SK-N-SH treated with all-trans-retinoic acid at 6 μM for 48 hours (cell line): ENCODE results near the gene ADAM8.
A peak's percentile ranks its signal among the peaks of the same experiment; 100 is the strongest.

Source experiments
- ATAC-seq: fragments of 200-7000 bp; cut with Tn5 transposase; 3 replicates; pipeline ENCODE4 v1.9.1; 2020; ENCODE audit warnings: mild to moderate bottlenecking, moderate library complexity
- ARNTL ChIP-seq: fragments of 450-650 bp; formaldehyde crosslinking; IDR thresholded peaks from 2 replicates; pipeline ENCODE4 v1.5.0; 2020; ENCODE audit warnings: low read depth, mild to moderate bottlenecking, moderate library complexity, borderline replicate concordance
- BACH2 ChIP-seq: fragments of 250-450 bp; sonication (Bioruptor Pico); IDR thresholded peaks from 2 replicates; pipeline ENCODE4 v1.9.0; 2021; ENCODE audit warnings: mild to moderate bottlenecking, borderline replicate concordance
- CREB5 ChIP-seq: fragments of 250-450 bp; sonication (Bioruptor Pico); IDR thresholded peaks from 2 replicates; pipeline ENCODE4 v1.5.1; 2020; ENCODE audit warnings: low read depth, mild to moderate bottlenecking, moderate library complexity
- CSDC2 ChIP-seq: fragments of 250-450 bp; sonication (Bioruptor Pico); IDR thresholded peaks from 2 replicates; pipeline ENCODE4 v1.5.0; 2020; ENCODE audit warnings: mild to moderate bottlenecking, moderate library complexity
- CSRNP3 ChIP-seq: fragments of 250-450 bp; sonication (Bioruptor Pico); IDR thresholded peaks from 2 replicates; pipeline ENCODE4 v1.5.1; 2021; ENCODE audit warnings: mild to moderate bottlenecking, moderate library complexity
- ISL1 ChIP-seq: fragments of 250-450 bp; sonication (Bioruptor Pico); IDR thresholded peaks from 2 replicates; pipeline ENCODE4 v2.1.2; 2022; ENCODE audit warnings: mild to moderate bottlenecking, moderate library complexity
- OSR1 ChIP-seq: fragments of 250-450 bp; sonication (Bioruptor Pico); IDR thresholded peaks from 2 replicates; pipeline ENCODE4 v1.8.0; 2022; ENCODE audit warnings: moderate library complexity, mild to moderate bottlenecking, inconsistent platforms
- PATZ1 ChIP-seq: fragments of 250-450 bp; sonication (Bioruptor Pico); IDR thresholded peaks from 2 replicates; pipeline ENCODE4 v1.8.0; 2020; ENCODE audit warnings: mild to moderate bottlenecking, moderate library complexity, borderline replicate concordance
- POU6F1 ChIP-seq: fragments of 250-450 bp; sonication (Bioruptor Pico); IDR thresholded peaks from 2 replicates; pipeline ENCODE4 v1.8.0; 2021; ENCODE audit warnings: low read depth, mild to moderate bottlenecking, moderate library complexity, borderline replicate concordance
- PPARA ChIP-seq: fragments of 250-450 bp; sonication (Bioruptor Pico); IDR thresholded peaks from 2 replicates; pipeline ENCODE4 v1.5.0; 2020; ENCODE audit warnings: mild to moderate bottlenecking, borderline replicate concordance
- RARB ChIP-seq: fragments of 250-450 bp; sonication (Bioruptor Pico); IDR thresholded peaks from 2 replicates; pipeline ENCODE4 v1.8.0; 2021; ENCODE audit warnings: mild to moderate bottlenecking, moderate library complexity
- SNAI2 ChIP-seq: fragments of 250-450 bp; sonication (Bioruptor Pico); IDR thresholded peaks from 2 replicates; pipeline ENCODE4 v1.5.0; 2020; ENCODE audit warnings: mild to moderate bottlenecking, moderate library complexity
- TCF4 ChIP-seq: fragments of 250-450 bp; sonication (Bioruptor Pico); IDR thresholded peaks from 2 replicates; pipeline ENCODE4 v1.8.0; 2021; ENCODE audit warnings: mild to moderate bottlenecking, moderate library complexity, borderline replicate concordance
- TOX ChIP-seq: fragments of 250-450 bp; sonication (Bioruptor Pico); IDR thresholded peaks from 2 replicates; pipeline ENCODE4 v1.8.0; 2021; ENCODE audit warnings: mild to moderate bottlenecking, moderate library complexity, borderline replicate concordance
- ZFP30 ChIP-seq: fragments of 450-650 bp; formaldehyde crosslinking; IDR thresholded peaks from 2 replicates; pipeline ENCODE4 v1.5.0; 2022; ENCODE audit warnings: mild to moderate bottlenecking, moderate library complexity
- ZNF565 ChIP-seq: fragments of 450-650 bp; formaldehyde crosslinking; conservative IDR thresholded peaks from 2 replicates; pipeline ENCODE4 v1.5.0; 2020; ENCODE audit warnings: low read depth, mild to moderate bottlenecking, moderate library complexity
- ZNF70 ChIP-seq: fragments of 450-650 bp; formaldehyde crosslinking; IDR thresholded peaks from 2 replicates; pipeline ENCODE4 v1.5.0; 2020; ENCODE audit warnings: mild to moderate bottlenecking, moderate library complexity
- ZNF8 ChIP-seq: fragments of 450-650 bp; formaldehyde crosslinking; IDR thresholded peaks from 2 replicates; pipeline ENCODE4 v1.5.0; 2020; ENCODE audit warnings: mild to moderate bottlenecking, moderate library complexity
- TF ChIP-seq, protein P1 (sequence below): fragments of 250-450 bp; sonication (Bioruptor Pico); IDR thresholded peaks from 2 replicates; pipeline ENCODE4 v1.5.0; 2020; ENCODE audit warnings: mild to moderate bottlenecking, moderate library complexity

ADAM8 gene

DNA sequence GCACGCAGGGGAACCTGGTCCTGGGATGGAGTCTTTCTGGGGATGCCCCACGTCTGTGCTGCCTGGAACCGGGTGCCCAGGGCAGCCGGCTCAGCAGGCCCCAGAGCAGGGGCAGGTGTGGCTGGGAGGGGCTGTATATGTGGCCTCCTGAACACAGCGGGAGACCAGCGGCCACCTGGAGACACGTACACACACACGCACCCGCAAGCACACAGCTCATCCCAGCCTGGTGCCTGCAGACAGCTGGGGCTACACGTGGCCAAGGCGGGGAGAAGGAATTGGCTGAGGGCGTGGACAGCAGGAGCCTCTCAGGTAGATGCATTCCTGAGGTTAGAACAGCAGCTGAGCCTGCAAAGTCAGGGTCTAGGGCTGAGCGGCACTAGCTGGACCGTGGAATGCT is 14.0 kb downstream of the ADAM8 start (continued):
- no peak for TF ChIP-seq CSRNP3
- no peak for TF ChIP-seq SNAI2
- no peak for TF ChIP-seq ISL1 (CRISPR knock-in tag)

DNA sequence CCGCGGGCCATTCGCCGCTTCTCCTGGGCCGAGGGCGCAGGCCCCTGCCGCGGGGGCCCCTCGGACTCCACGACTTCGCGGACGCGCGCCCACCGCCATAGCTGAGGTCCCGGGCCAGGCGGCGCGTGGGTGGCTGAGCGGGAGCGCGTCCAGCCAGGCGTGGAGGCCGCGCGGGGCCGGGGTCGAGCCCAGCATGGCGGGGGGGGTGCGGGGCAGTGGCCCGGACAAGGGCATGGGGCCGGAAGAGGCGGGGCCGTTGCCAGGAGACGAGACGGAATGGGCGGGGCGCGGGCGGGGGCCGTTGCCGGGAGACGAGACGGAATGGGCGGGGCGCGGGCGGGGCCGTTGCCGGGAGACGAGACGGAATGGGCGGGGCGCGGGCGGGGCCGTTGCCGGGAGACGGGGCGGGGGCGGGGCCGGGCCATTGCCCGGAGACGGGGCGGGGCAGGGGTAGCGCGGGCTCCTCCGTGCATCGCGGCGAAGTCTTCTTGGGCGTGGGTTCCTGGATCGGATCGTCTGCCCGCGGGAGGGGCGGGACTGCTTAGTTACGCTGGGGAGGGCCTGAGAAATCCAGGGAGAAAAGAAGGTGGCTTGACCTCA is 14.8 kb downstream of the ADAM8 start:
- peak; percentile 44 for ATAC-seq
- TF ChIP-seq CSDC2 (no peak), ARNTL (no peak), ZFP30 (CRISPR knock-in tag) (no peak), CSRNP3 (no peak), SNAI2 (no peak), ZNF8 (CRISPR knock-in tag) (no peak), OSR1 (no peak), ZNF70 (no peak), POU6F1 (CRISPR knock-in tag) (no peak), TOX (CRISPR knock-in tag) (no peak), PATZ1 (CRISPR knock-in tag) (no peak), RARB (no peak), PPARA (CRISPR knock-in tag) (no peak), CREB5 (CRISPR knock-in tag) (no peak)
- TF ChIP-seq, protein P1, sequence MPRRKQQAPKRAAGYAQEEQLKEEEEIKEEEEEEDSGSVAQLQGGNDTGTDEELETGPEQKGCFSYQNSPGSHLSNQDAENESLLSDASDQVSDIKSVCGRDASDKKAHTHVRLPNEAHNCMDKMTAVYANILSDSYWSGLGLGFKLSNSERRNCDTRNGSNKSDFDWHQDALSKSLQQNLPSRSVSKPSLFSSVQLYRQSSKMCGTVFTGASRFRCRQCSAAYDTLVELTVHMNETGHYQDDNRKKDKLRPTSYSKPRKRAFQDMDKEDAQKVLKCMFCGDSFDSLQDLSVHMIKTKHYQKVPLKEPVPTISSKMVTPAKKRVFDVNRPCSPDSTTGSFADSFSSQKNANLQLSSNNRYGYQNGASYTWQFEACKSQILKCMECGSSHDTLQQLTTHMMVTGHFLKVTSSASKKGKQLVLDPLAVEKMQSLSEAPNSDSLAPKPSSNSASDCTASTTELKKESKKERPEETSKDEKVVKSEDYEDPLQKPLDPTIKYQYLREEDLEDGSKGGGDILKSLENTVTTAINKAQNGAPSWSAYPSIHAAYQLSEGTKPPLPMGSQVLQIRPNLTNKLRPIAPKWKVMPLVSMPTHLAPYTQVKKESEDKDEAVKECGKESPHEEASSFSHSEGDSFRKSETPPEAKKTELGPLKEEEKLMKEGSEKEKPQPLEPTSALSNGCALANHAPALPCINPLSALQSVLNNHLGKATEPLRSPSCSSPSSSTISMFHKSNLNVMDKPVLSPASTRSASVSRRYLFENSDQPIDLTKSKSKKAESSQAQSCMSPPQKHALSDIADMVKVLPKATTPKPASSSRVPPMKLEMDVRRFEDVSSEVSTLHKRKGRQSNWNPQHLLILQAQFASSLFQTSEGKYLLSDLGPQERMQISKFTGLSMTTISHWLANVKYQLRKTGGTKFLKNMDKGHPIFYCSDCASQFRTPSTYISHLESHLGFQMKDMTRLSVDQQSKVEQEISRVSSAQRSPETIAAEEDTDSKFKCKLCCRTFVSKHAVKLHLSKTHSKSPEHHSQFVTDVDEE: no peak

DNA sequence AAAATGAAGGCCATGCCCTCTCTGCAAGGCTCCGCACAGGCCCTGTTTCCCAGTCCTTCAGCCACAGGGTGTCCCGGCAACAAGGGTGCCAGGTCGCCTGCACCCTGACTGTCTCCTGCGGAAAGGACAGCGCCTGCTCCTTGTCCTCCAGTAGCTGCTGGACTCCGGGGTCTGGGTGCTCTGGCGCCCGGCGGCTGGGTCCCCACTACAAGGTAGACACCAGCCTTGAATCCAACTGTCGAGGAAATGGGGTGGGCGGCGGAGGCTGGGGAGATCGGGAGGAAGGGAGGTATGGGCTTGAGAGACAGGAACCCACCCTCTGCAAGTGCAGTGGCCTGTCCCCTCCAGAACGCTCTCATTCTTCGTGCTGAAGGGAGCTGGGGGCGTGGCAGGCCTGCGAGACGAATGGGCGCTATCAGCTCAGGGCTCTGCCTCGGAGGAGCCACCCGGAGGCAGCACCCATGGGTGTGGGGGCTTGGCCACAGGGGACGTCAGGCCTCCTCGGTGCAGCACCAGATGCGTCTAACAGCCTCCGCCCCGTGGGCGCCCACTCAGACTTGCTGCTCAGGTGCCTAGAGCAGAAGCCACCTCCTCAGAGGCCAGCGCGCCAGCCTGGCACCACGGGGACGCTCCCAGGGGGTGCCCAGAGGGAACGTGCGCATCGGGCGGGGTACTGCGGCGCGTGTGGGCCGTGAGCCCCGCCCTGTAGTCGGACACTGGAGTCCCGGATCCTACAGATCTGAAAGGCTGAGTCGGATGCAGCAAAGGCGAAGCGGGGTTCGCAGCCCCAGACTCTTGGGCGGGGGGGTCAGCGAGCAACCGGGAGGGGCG is 15.6 kb downstream of the ADAM8 start:
- ATAC-seq: peak; percentile 35
- no peak for TF ChIP-seq SNAI2
- TF ChIP-seq OSR1: no peak
- no peak for TF ChIP-seq POU6F1 (CRISPR knock-in tag)
- no peak for TF ChIP-seq TOX (CRISPR knock-in tag)
- no peak for TF ChIP-seq TCF4 (CRISPR knock-in tag)
- no peak for TF ChIP-seq ZNF70
- TF ChIP-seq CSDC2: no peak
- TF ChIP-seq BACH2 (CRISPR knock-in tag): no peak
- no peak for TF ChIP-seq ZNF565 (CRISPR knock-in tag)
